NCI-H2196 treated with DMSO at 0.1 percent for 48 hours (cell line): Measurements from ENCODE around the gene GORASP1.

Source experiments
- DNase-seq: peaks from one replicate; lab custom pipeline; 2025; ENCODE audit not compliant: unreplicated experiment; lab: John Stamatoyannopoulos, UW

GORASP1 gene

GRCh38 chr3:39107388-39108199, at the start of gene GORASP1, which contains the start of gene TTC21A:
TSS of gene GORASP1 (minus strand) at chr3:39107627. CDS start at chr3:39107541, 86 bp downstream.
TSS of gene TTC21A (plus strand) at chr3:39107680. CDS start at chr3:39107838, 158 bp downstream.
- no peak for DNase-seq

- no peak for DNase-seq
Observed at GRCh38 chr3:39156421-39156820, 49.0 kb upstream of the GORASP1 start.

- DNase-seq: no peak
Observed at GRCh38 chr3:39154280-39155021, 47.0 kb upstream of the GORASP1 start.

GRCh38 chr3:39153977-39154279, 46.5 kb upstream of the GORASP1 start:
- no peak for DNase-seq

- DNase-seq: no peak
Observed at GRCh38 chr3:39150803-39151631, 43.6 kb upstream of the GORASP1 start.

GRCh38 chr3:39150148-39150802, 42.8 kb upstream of the GORASP1 start:
- DNase-seq: no peak

- DNase-seq: no peak
Observed at GRCh38 chr3:39149498-39150147, 42.2 kb upstream of the GORASP1 start.

GRCh38 chr3:39149059-39149455, 41.6 kb upstream of the GORASP1 start:
- DNase-seq: no peak

GRCh38 chr3:39148435-39149058, 41.1 kb upstream of the GORASP1 start:
- no peak for DNase-seq

GRCh38 chr3:39147711-39148434, 40.4 kb upstream of the GORASP1 start:
- DNase-seq: no peak

- DNase-seq: no peak
Observed at GRCh38 chr3:39146611-39147591, 39.5 kb upstream of the GORASP1 start.

- DNase-seq: no peak
Observed at GRCh38 chr3:39146083-39146501, 38.7 kb upstream of the GORASP1 start.

- DNase-seq: no peak
Observed at GRCh38 chr3:39144748-39145380, 37.4 kb upstream of the GORASP1 start.

- DNase-seq: no peak
Observed at GRCh38 chr3:39144095-39144747, 36.8 kb upstream of the GORASP1 start.

GRCh38 chr3:39143051-39143885, 35.8 kb upstream of the GORASP1 start:
- no peak for DNase-seq

- DNase-seq: peak; percentile 32
Observed at GRCh38 chr3:39142067-39142466, 34.6 kb upstream of the GORASP1 start.
